OCI-M2 (cell line): ENCODE measurements around the gene EIF1AX.
A peak's percentile ranks its signal among the peaks of the same experiment; 100 is the strongest.
"Not testable (repeated sequence)": the region's sequence is repeated elsewhere in the genome, so short reads cannot be mapped to it uniquely, and the experiment has no call there.

ENCODE experiments used
- DNase-seq: peaks from one replicate; lab custom pipeline; 2025; ENCODE audit not compliant: unreplicated experiment; lab: John Stamatoyannopoulos, UW

Gene EIF1AX, protein sequence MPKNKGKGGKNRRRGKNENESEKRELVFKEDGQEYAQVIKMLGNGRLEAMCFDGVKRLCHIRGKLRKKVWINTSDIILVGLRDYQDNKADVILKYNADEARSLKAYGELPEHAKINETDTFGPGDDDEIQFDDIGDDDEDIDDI

DNA sequence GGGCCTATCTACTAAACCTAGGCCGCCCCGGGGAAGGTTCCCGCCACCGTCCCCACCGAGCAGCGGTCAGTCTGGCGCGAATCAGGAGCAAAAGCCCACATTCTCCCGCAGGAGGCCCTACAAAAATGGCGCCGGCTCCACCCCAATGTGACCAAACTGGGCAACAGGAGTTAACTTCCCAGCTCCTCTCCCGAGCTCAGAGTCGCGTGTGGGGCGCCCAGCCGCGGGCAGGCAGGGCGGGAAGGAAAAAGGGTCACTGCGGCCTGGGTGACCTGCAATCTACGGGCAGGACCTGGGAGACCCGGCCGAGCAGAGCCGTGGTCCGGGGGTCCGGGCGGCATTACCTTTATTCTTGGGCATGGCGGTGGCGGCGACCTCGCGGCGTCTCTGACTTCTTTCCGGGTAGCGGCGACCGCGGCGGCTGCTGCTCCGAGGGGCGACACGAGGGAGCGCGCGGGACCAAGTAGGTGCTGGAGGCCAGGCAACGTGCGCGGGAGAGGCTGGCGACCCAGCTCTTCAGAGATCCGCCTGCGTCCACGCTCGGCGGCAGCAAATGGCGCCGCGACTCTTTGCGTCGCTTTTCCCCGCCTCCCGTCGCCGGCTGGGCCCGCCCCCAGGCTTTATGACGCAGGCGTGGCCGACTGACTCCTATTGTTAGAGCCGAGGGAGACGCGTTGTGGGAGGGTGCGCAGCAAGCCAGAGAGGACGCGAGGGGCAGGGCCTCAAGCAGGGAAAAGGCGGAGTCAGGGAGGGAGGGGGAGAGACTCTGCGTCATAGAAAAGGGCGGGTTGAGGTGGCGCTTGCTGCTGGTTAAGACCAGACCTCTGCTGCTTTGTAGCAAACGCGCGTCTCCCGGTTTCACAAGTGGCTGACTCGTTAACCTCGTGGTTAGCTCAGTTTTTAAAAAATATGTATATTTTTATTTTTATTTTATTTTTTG lies at the start of gene EIF1AX:
Gene EIF1AX (minus strand): TSS at position 558 of the 940 bp plus-strand sequence. CDS start 198 bp downstream, at position 360.
- DNase-seq, result peak; percentile 81

DNA sequence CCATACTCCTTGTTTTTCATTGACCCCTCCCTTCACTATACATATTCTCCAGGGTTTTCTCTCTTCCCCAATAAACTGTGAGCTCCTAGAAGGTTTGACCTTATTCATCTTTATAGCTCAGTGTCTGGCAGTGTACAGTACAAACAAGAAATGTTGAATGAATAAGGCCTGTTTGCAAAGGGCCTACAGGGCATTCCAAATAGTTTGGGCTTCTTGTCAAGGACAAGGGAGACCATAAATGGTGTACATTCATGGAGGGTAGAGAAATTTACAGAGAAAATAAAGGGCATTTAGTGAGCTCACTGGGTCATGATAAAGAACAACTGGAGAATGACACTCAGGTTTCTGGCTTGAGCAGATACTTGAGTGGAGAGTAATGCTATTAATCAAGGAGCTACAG lies 47.5 kb upstream of the EIF1AX start:
- no peak for DNase-seq

DNA sequence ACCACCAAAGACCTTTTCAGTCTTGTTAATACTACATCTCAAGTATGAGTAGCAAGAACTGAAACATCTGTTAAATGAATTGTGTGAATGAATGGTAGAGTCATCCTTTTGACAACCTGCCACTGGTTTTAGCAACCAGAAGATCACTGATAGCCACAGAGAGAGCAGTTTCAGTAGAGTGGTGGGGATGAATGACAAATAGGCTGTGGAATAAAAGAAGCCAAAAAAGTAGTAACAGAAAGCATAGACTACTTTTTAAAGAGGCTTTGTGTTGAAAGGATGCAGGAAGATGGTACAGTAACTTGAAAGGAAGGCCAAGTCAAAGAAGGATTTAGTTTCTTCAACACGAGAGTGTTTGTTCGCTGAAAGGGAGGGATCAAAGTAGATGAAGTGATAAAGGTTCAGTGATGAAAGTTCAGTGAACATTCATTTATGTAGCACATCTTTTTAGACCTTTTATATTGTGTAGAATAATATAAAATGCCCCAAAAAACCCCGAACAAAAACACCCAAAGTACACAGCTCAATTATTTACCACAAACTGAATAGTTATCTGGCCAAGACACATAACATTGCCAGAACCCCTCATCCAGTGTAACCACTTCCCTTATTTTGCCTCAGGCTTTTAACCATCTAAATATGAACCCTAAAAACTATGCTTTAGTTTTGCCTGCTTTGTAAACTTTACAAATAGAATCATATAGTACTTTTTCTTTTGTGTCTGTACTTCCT lies 40.1 kb upstream of the EIF1AX start:
- DNase-seq, result no peak

DNA sequence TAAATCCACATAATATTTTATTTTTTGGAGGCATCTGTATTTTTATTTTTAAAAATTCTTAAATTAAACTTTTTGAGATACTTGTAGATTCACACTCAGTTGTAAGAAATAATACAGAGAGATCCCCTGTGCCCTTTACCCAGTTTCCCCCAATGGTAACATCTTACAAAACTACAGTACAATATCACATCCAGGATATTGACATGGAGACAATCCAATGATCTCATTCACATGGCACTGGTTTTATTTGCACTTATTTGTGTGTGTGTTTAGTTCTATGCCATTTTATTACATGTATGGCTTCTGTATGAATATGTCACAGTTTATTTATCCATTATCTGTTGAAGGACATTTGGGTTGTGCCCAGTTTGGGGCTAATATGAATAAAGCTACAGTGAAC lies 35.5 kb upstream of the EIF1AX start:
- no peak for DNase-seq

DNA sequence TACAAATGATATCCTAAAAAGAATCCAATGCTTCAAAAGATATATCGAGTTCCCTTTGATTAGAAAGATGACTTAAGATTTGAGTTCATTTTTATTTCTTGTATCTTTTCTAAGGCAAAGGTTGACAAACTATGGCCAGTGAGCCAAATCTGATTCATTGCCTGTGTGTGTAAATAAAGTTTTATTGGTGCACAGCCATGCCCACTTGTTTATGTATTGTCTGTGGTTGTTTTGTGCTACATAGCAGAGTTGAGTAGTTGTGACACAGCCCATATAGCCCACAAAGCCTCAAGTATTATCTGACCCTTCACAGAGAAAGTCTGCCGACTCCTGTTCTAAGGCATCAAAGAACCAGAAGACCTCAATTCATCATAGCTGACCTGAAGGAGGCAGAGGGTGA lies 32.2 kb upstream of the EIF1AX start:
- DNase-seq, result no peak

DNA sequence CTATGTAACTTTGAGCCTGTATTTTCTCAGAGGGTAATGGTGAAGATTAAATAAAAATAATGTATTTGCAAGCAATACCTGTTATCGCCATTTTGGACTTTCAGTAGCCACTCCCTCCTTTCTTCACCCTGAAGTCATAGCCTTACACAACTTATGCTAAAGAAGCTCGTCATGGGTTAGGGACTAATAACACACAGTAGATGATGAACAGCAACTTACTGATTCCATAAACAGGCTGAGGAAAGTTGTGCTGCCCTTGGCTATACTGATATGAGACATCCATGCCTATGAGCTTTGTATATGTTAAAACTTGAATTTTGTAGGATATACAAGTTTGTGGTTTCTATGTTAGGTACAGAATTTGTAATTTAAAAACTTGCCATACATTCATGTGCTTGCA lies 31.7 kb upstream of the EIF1AX start:
- no peak for DNase-seq

DNA sequence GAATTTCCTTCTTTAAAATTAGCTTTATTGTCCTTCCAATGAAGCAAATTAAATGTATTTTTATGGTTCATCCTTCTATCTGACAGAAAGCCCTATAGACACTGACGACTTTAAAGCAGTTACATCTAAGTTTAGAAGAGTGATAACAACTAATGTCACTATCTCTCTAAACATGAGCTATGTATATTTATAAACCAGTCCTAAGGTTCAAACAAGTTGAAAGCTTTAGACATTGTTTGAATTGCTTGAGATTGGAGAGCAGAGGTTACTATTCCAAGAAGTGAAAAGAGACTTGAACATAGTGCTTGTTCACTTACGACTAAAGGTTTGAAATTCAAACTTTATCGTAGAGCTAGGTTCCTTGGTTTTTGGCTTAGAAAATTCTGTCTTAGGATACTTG lies 30.2 kb upstream of the EIF1AX start:
- DNase-seq, result no peak

DNA sequence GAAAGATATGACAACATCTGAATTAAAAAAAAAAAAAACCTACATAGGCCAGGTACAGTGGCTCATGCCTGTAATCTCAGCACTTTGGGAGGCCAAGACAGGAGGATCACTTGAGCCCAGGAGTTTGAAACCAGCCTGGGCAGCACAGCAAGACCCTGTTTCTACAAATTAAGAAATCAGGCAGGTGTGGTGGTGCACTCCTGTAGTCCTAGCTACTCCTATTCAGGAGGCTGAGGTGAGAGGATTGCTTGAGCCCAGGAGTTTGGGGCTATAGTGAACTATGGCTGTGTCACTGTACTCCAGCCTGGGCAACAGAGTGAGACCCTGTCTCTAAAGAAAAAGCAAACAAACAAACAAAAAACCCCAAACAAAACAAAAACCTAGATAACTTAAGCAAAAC lies 20.9 kb upstream of the EIF1AX start:
- DNase-seq, result not testable (repeated sequence)

DNA sequence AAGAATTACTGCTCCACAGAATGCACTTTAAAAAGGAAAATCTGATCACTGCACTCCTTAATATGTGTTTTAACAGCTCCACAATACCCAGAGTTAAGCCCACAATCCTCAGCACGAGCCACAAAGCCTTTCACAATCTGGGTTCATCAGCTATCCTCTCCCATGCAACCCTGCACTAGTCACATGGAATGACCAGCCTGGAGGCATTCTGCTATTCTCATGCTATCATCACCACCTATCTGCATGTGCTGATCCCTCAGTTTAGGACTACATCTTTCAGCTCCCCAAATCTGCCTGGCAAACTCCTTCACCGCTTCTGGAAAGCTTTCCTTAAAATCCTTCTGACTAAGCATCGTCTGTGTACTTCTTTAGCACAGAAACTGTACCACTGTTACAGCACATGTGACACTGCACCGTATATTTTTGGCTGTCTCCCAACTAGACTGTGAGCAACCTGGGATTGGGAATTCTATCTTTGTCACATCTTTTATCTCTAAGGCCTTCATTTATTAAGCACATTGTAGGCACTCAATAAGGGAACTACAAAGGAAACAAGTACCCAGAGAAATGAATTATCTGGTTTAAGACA lies 18.3 kb upstream of the EIF1AX start:
- DNase-seq, result no peak

DNA sequence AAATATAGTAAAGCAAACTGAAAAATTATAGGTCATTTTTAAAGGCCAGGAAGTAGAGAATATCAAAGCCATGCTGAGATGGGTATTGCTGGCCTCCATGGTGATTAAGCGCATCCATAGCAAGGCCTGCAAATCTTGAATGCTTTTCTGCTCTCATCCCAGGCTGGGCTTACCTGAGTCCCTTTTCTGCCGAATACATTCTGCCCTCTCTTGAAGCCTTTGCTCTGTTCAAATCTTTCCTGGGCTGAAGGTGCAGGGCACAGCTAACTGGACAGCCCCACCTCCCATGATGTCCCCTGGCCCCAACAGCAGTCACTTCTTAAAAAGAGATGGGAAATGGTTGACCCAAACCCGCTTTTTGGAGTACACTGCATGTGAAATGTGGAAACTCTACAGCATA lies 10.1 kb upstream of the EIF1AX start:
- no peak for DNase-seq

DNA sequence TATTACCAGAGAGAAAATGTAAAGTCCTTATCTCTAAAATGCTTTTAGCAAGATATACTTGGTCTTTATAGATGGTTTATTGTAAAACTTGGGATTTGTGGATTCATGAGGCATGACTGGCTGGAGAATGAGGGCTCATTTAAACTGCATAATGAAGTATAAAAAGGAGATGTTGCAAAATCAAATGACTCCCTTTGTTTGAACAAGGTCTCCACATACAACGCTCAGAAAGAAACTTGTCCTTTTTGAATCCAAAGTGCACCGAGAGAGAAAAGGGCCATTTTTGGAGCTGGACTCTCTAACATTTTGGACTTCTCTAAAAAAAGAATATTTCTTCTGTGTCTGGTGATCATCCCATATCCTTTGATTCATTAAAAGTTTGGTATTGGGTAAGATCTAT lies 7.7 kb upstream of the EIF1AX start:
- DNase-seq, result no peak

DNA sequence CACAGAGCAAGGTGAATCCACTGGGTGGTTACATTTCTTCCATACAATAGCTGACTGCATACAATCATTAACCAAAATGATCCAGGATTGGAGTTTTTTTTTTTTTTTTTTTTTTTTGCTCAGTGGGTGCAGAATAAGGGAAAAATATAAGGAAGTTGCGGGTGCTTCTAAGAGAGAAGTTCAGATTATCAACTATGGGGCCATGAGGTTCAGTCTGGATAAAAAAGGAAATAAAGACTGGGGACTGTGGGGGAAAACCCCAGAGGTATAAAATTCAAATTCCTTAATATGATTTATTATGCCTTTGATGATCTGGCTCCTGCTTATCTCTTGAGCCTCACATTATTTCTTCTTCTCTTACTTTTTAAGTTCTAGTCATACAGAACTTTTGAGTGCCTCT lies 5.9 kb upstream of the EIF1AX start:
- no peak for DNase-seq

DNA sequence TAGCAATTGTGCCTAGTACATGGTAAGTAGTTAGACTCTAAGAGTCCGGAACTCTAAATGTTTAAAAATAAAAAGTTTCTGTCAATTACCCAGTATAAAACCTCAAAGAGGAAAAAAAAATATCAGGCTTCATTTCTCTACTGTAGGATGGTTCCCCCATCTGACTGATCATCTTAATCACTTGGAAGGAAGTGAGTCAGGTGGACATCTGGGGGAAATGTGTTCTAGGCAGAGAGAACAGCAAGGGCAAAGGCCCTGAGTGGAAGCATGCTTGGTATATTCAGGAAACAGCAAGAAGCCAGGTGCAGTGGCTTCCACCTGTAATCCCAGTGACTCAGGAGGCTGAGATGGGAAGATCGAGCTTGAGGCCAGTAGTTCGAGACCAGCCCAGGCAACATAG lies 2.9 kb upstream of the EIF1AX start:
- no peak for DNase-seq

DNA sequence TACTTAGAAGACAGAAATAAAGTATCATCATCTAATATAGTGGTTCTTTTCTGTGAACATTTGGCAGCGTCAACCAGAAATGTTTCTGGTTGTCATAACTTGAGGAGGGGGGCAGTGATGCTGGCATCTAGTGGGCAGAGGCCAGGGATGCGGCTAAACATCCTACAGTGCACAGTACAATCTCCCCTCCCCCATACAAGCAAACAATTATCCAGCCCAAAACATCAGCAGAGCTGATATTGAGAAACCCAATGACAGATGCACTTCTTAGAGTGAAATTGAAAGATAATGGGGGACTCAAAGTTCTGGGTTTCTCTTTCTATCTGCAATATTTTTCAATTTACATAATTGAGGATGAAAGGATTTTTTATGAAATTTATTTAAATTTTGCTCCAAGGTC lies 1.9 kb upstream of the EIF1AX start:
- DNase-seq, result no peak

DNA sequence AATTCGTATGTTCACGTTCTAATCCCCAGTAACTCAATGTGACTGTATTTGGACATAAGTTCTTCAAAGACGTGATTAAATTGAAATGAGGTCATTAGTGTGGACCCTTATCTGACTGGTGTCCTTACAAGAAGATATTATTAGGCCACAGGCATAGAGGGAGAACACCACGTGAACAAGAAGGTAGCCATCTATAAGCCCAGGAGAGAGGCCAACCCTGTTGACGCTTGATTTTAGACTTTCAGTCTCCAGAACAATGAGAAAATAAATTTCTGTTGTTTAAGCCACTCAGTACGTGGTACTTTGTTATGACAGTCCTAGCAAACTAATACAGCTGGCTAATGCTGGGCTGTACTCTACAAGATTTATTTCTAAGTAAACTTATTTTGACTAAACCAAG lies 1.5 kb upstream of the EIF1AX start:
- DNase-seq, result no peak

DNA sequence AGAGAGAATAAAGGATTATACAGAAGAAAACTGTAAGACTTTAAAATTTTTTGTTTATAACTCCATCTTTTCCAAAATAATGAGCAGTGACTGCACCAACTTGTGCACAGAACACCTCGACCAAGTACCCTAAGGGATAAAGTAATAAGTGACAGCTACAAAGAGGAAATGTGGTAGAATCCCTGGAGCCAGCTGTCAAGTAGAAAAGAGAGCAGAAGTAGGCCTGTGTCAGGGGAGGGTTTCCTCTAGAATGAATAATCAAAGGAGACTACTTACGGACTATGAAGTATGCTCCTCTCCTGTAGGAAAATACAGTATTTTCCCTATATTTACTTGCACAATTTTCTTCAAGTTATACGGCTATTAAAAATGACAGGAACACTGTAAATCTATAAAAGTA lies 1.2 kb downstream of the EIF1AX start:
- no peak for DNase-seq

DNA sequence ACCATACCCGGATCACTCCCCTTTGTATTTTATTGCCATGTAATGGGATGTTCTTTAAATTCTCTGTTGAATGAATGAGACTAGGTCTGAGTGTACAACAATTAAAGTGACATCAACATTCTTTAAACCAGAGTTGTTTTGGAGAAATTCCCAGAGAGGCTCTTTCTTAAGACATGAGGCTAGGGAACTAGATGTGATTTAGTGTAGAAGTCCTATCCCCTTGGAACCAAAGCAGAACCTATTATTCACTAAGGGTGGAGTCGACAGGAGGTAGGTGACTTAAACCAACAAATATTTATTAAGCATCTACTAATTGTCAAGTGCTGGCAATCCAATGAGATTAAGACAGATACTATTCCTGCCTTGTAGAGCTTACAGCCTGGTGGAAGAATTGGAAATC lies 1.7 kb downstream of the EIF1AX start:
- DNase-seq, result no peak

DNA sequence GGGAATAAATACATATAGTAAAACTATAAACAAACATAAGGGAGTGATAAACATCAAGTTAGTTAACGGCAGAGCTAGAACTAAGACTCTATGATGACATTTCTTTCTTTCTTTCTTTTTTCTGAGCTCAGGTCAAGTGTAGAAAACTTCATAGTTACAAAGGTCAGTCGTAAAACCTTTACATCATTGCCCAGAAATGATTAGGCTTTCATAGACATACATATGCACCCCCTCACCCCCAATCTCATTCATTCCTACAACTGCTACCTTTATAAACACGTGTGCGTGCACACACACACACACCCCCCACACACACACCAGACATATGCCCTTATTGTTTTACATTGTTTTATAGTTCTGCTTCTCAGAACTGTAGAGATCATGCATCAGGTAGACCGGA lies 5.7 kb downstream of the EIF1AX start:
- DNase-seq, result no peak

DNA sequence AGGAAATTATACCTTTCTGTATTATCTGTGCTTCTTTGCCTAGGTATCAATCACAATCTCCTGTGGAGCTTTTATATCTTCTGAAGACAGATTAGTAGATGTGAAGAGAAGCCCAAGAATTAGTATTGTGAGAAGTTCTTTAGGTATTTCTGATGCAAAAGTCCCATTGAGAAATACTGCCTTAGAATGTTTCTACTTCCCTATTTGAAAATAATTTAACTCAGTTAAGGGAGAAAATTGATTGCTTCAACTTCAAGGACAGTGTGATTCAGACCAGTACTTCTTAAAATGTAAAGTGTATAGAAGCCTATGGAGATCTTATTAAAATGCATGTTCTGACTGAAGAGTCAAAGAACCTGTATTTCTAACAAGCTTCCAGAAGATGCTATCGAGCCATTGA lies 9.0 kb downstream of the EIF1AX start:
- no peak for DNase-seq

DNA sequence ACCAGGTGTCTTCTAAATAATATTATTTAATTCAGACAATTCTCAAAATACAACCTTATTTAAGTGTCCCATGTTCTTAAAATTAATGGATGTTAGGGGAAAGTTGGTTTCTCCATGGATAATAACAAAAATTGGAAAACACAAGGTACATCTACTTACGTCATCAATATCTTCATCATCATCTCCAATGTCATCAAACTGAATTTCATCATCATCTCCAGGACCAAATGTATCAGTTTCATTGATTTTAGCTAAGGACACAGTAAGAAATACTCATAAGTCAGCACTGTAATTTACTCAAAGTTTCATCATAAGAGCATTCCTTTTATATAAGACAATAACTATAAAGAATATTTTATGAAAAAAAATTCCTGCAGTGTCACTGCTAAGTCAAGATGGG lies 11.3 kb downstream of the EIF1AX start:
- DNase-seq, result no peak

DNA sequence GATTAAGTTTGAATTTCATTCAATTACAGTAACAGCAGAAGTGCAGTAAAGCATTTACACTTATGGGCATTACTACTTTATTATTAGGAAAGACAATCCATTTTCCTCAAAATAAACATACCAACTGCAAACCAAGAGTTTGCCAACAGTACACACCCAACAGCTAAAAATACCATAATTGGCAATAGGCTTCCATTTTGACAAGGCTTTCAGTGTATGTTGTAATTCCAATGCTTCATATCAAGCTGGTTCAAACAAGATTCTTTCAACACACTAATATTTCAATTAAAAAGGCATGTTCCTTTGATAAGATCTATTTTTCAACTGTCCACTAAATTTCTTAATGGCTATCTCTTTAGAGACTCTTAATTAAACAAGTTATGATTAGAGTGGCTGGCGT lies 12.1 kb downstream of the EIF1AX start:
- DNase-seq, result no peak

DNA sequence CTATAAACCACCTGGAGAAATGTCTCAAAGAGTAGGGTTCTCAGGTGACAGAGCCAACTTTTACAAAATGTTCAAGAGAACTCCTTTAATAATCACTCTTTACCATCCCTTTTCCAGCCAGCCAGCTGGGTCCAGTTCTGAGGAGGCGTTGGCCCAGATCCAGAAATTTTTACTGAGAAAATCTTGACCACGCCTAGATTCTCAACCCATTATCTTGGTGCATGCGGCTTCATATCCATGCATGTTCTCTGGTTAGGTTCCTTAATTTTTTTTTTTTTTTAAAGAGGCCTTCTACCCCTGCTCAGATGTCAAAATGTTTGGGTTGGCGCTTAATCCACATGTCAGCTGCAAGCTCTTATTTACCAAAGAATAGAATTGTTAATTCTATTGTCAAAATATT lies 13.0 kb downstream of the EIF1AX start:
- no peak for DNase-seq
